Neutrophil (primary cell): Measurements from ENCODE around the gene KIF26B.

Experiments
- H3K27ac ChIP-seq: fragments of 200-600 bp; sonication (generic); 2 replicates; pipeline ENCODE4 v1.5.1; 2016; ENCODE audit warnings: mild to moderate bottlenecking, moderate library complexity
- H3K27me3 ChIP-seq: fragments of 200-600 bp; sonication (generic); 2 replicates; pipeline ENCODE4 v1.6.0; 2016; ENCODE audit warnings: mild to moderate bottlenecking
- H3K36me3 ChIP-seq: fragments of 200-600 bp; sonication (generic); 2 replicates; pipeline ENCODE4 v1.5.1; 2017
- H3K4me1 ChIP-seq, 2 experiments: fragments of 200-600 bp in 1 of 2; sonication (generic) in 1 of 2; 1 replicate in 1 of 2; 2 replicates in 1 of 2; pipeline versions ENCODE4 v1.5.1 to v1.6.1; 2013 to 2016; ENCODE audit warnings: low read depth in 1 of 2, low read length in 1 of 2, mild to moderate bottlenecking in 1 of 2, moderate library complexity in 1 of 2; ENCODE audit not compliant: control insufficient read depth in 1 of 2, insufficient read depth in 1 of 2
- H3K4me3 ChIP-seq, 2 experiments: fragments of 200-600 bp in 1 of 2; sonication (generic) in 1 of 2; 1 replicate in 1 of 2; 2 replicates in 1 of 2; pipeline ENCODE4 v1.5.1; 2013 to 2016; ENCODE audit warnings: low read depth in 1 of 2, low read length in 1 of 2, mild to moderate bottlenecking in 1 of 2, moderate library complexity in 1 of 2
- H3K9me3 ChIP-seq: fragments of 200-600 bp; sonication (generic); 2 replicates; pipeline ENCODE4 v1.5.1; 2016
- CTCF ChIP-seq: fragments of 200-600 bp; sonication (generic); IDR thresholded peaks from 2 replicates; pipeline ENCODE4 v1.5.1; 2016; ENCODE audit warnings: antibody characterized with exemption

The KIF26B gene

GRCh38 chr1:245272676-245273075, 117.9 kb downstream of the KIF26B start:
- H3K36me3 ChIP-seq: no peaks in the 10 kb centered on the region
- no peaks in the 10 kb centered on the region for H3K9me3 ChIP-seq
- no peak overlapping the region for H3K4me3 ChIP-seq
- H3K27ac ChIP-seq: no peak overlapping the region
- H3K4me1 ChIP-seq: no peaks in the 10 kb centered on the region
- H3K27me3 ChIP-seq: peaks cover 5% of the 10 kb centered on the region
- TF ChIP-seq CTCF: no peak

- Histone ChIP-seq H3K27ac (no peak overlapping the region), H3K36me3 (no peaks in the 10 kb centered on the region), H3K4me3 (no peak overlapping the region), H3K4me1 (no peaks in the 10 kb centered on the region), H3K27me3 (peaks cover 5% of the 10 kb centered on the region), H3K9me3 (no peaks in the 10 kb centered on the region)
- no peak for TF ChIP-seq CTCF
Observed at GRCh38 chr1:245276445-245276844, 121.7 kb downstream of the KIF26B start.

GRCh38 chr1:245277276-245277675, 122.5 kb downstream of the KIF26B start:
- peaks cover 5% of the 10 kb centered on the region for H3K27me3 ChIP-seq
- H3K4me1 ChIP-seq: no peaks in the 10 kb centered on the region
- no peak for TF ChIP-seq CTCF
- H3K36me3 ChIP-seq: no peaks in the 10 kb centered on the region
- H3K4me3 ChIP-seq: no peak overlapping the region
- no peaks in the 10 kb centered on the region for H3K9me3 ChIP-seq
- H3K27ac ChIP-seq: no peak overlapping the region

- Histone ChIP-seq H3K36me3 (no peaks in the 10 kb centered on the region), H3K27ac (no peak overlapping the region), H3K4me1 (no peaks in the 10 kb centered on the region), H3K27me3 (peaks cover 5% of the 10 kb centered on the region), H3K9me3 (no peaks in the 10 kb centered on the region), H3K4me3 (no peak overlapping the region)
- no peak for TF ChIP-seq CTCF
Observed at GRCh38 chr1:245278846-245279245, 124.1 kb downstream of the KIF26B start.

GRCh38 chr1:245279346-245279745, 124.6 kb downstream of the KIF26B start:
- Histone ChIP-seq H3K4me3 (no peak overlapping the region), H3K9me3 (no peaks in the 10 kb centered on the region), H3K27me3 (peaks cover 5% of the 10 kb centered on the region), H3K36me3 (no peaks in the 10 kb centered on the region), H3K4me1 (no peaks in the 10 kb centered on the region), H3K27ac (no peak overlapping the region)
- no peak for TF ChIP-seq CTCF

- Histone ChIP-seq H3K4me1 (no peaks in the 10 kb centered on the region), H3K36me3 (no peaks in the 10 kb centered on the region), H3K27me3 (no peaks in the 10 kb centered on the region), H3K9me3 (no peaks in the 10 kb centered on the region), H3K27ac (no peak overlapping the region), H3K4me3 (no peak overlapping the region)
- no peak for TF ChIP-seq CTCF
Observed at GRCh38 chr1:245283001-245283400, 128.2 kb downstream of the KIF26B start.
